Left renal cortex interstitium (tissue), 4 donors: ENCODE measurements around the gene CHEK1. TPM values are rescaled to one million over a fixed set of nuclear protein-coding genes. Genes with fewer than 3 reads are reported as not detected.
A peak's percentile ranks its signal among the peaks of the same experiment; 100 is the strongest.

Experiments used
- DNase-seq, 4 donors: peaks; one replicate each; pipeline ENCODE4 v3.0.0-alpha.2; 2013; ENCODE audit warnings: low read depth in 4 of 4, low spot score in 2 of 4, missing footprints in 1 of 4
- polyA plus RNA-seq, 4 donors: library from polyadenylated mRNA; unstranded; fragments of 120-200 nt; gene quantifications; one replicate each; pipeline ENCODE4 v1.2.1, GENCODE V29; 2013; ENCODE audit not compliant: insufficient read length in 4 of 4

The CHEK1 gene
- polyA plus RNA-seq, 4 donors: 25.4 to 29.6 (median 27.2) TPM

GRCh38 chr11:125625630-125626287, 796 bp downstream of the CHEK1 start:
- peak; percentile 84 to 96 (median 90) for DNase-seq

GRCh38 chr11:125626288-125626950, 1.5 kb downstream of the CHEK1 start:
- DNase-seq: peak; percentile 32 to 54 (median 42)

- no peak for DNase-seq
These were observed 2.4 kb downstream of the CHEK1 start for GRCh38 chr11:125627236-125627910.

- DNase-seq: no peak
These were observed 12.9 kb downstream of the CHEK1 start for GRCh38 chr11:125637840-125638239.

GRCh38 chr11:125638315-125638714, 13.4 kb downstream of the CHEK1 start:
- DNase-seq: no peak

GRCh38 chr11:125645871-125646270, 20.9 kb downstream of the CHEK1 start:
- DNase-seq: no peak

- DNase-seq: no peak
These were observed 24.7 kb downstream of the CHEK1 start for GRCh38 chr11:125649465-125650166.

- no peak for DNase-seq
These were observed 37.7 kb downstream of the CHEK1 start for GRCh38 chr11:125662689-125663088.

GRCh38 chr11:125663910-125664309, 38.9 kb downstream of the CHEK1 start:
- DNase-seq: no peak

GRCh38 chr11:125667151-125667550, 42.2 kb downstream of the CHEK1 start:
- DNase-seq: no peak

- no peak for DNase-seq
These were observed 45.2 kb downstream of the CHEK1 start for GRCh38 chr11:125670172-125670571.

- DNase-seq: no peak
These were observed 46.6 kb downstream of the CHEK1 start for GRCh38 chr11:125671561-125671960.

GRCh38 chr11:125674210-125674609, 49.2 kb downstream of the CHEK1 start:
- no peak for DNase-seq

- no peak for DNase-seq
These were observed 50.2 kb downstream of the CHEK1 start for GRCh38 chr11:125675196-125675595.

GRCh38 chr11:125679397-125679796, 54.4 kb downstream of the CHEK1 start:
- DNase-seq: no peak

- no peak for DNase-seq
These were observed 54.9 kb downstream of the CHEK1 start for GRCh38 chr11:125679837-125680236.

GRCh38 chr11:125680747-125681146, 55.8 kb downstream of the CHEK1 start, which contains the start of gene ACRV1:
ACRV1 (minus strand) TSS chr11:125680847; CDS start chr11:125680780, 67 bp downstream.
- no peak for DNase-seq

- no peak for DNase-seq
These were observed 60.3 kb downstream of the CHEK1 start for GRCh38 chr11:125685228-125685627.

- no peak for DNase-seq
These were observed 63.1 kb downstream of the CHEK1 start for GRCh38 chr11:125688066-125688465.

- no peak for DNase-seq
These were observed 63.7 kb downstream of the CHEK1 start for GRCh38 chr11:125688632-125689031.

GRCh38 chr11:125689274-125689859, 64.4 kb downstream of the CHEK1 start:
- no peak for DNase-seq
